Stimulated activated CD8-positive, alpha-beta memory T cell treated with anti-CD3 and anti-CD28 coated beads, Interleukin-4, amount 100 ng/mL, for 4 hours (primary cell): Measurements from ENCODE around the gene UPF2.
A peak's percentile ranks its signal among the peaks of the same experiment; 100 is the strongest.

Experiments
- DNase-seq, 2 donors: peaks; one replicate each; pipeline ENCODE4 v3.0.0-alpha.2; 2020; ENCODE audit warnings: low read depth in 2 of 2, low spot score in 1 of 2

Gene UPF2

GRCh38 chr10:11885437-11886137 is 157.0 kb downstream of the UPF2 start:
- DNase-seq: no peak

GRCh38 chr10:11884706-11885423 is 157.7 kb downstream of the UPF2 start:
- no peak for DNase-seq

DNA sequence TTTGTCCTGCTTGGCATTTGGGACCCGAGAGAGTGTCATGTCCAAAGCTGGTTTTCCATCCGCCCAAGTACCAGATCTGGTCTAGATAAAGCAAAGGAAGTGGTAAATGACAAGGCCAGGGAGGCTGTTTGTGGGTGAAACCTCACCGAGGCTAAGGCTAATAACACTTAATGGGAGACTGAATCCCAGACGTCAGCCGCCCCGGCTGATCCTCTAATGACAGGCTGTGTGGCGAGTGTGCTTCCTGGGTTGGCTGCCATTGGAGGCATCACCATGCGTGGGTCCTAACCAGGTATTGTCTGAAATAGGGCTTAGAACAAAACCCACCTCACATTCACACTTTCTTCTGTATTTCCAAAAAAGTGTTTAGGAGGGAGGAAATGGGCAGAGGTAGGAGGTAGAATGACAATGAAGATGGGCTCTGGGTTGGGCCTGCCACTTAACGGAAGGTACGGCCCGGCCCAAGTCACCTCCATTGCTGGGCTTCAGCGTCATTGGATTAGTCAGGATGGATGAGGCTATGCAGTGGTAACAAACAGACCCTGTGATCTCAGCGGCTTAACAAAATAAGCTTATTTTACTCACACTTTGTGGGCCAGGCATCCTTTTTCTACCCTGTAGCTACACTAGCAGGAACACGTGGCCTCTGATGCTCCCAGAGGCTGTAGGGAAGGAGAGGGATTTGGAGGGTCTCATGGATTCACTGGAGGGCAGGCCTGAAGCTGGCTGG is 159.8 kb downstream of the UPF2 start:
- no peak for DNase-seq

- no peak for DNase-seq
These were observed 160.9 kb downstream of the UPF2 start for GRCh38 chr10:11881477-11882417.

GRCh38 chr10:11881030-11881476 is 161.6 kb downstream of the UPF2 start:
- no peak for DNase-seq

DNA sequence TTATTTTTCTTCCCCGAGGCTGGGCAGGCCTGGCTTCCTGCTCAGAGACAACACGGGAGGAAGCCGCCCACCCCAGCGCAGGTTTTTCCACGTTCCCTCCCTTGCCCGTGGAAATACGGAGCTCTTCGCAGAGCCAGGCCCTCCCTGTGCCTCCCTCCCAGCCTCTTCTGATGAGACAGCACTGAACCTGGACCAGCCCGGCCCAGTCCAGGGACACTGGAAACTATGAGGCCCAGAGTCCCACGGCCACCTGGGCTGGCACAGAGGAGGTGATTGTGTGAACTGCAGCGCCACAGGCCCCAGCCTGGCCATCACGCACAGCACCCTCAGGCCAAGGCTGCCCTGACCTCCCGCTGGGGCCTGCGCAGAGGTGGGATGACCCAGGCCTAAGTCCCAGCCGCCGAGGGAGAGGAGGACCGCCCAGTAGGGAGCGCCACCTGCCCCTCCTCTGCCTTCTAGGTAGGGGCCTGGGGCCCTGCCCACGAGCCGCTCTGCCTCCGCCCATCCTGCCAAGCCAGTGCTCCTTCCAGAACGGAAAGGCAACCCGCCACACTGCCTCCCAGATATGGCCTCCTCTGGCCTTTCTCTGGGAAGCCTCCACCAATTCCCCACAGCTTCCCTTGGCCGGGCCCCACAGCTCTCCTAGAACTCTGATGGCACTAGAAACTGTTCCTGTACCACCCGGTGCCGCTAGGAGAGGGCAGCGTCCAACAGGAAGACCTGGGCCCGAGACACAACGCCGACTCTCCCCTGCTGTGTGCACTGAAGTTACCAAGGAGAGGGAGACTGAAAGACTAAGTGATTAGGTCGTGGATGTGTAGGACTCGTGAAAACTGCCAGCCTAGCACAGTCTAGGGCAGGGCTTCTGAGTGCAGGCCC is 162.2 kb downstream of the UPF2 start:
- DNase-seq: no peak

- no peak for DNase-seq
These were observed 163.1 kb downstream of the UPF2 start for GRCh38 chr10:11879387-11880094.

- no peak for DNase-seq
These were observed 163.8 kb downstream of the UPF2 start for GRCh38 chr10:11878776-11879175.

DNA sequence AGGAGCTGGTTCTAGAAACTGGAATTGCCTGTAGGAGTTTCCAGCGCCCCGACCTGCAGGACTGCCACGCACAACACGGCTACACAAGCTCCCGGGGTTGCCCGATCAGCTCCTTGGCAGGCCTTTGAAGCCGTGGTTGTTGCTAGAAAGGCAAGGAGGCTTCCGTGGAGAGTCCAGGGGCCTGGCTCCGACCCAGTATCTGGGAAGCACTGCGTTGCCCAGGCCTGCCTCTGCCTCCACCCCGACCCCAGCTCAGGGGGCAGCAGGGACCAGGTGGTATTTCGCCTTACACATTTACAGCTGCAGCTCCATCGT is 165.1 kb downstream of the UPF2 start:
- DNase-seq: no peak

GRCh38 chr10:11876805-11877590 is 165.6 kb downstream of the UPF2 start:
- DNase-seq: no peak

DNA sequence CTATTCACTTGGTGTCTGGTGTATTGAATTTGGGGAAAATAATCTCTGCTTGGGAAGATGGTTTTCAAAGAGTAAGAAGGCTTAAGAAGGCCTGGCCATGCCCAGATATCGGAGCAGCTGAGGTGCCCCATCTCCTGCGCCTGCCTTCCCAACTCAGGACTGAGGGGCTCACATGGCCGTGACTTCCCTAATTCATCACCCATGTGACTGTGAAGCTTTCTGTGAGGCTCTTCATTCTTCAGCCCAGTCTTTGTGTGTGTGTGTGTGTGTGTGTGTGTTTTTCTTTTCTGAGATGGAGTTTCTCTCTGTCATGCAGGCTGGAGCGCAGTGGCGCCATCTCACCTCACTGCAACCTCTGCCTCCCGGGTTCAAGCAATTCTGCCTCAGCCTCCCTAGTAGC is 166.3 kb downstream of the UPF2 start:
- DNase-seq: no peak

- DNase-seq: no peak
These were observed 166.9 kb downstream of the UPF2 start for GRCh38 chr10:11875494-11876281.

GRCh38 chr10:11874568-11875493 is 167.8 kb downstream of the UPF2 start:
- DNase-seq: peak; percentile 29 to 48

DNA sequence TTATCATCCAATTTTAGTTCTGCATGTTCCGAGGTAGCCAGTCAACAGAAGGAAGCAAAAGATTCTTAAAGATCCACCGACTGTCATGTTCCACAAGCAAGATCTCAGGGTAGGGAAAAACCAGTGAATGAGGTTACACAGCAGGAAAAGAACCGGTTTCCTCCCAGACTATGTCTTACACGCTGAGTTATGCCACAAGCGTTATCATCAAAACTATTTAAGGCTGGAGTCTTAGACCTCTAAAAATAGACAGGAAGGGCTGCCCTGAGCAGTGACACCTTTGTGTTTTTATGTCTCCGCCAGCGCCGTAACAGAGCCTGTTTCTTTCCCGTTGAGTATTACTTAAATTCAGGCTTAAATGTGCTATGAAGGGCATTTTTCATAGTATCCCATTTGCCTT is 171.1 kb downstream of the UPF2 start:
- no peak for DNase-seq

GRCh38 chr10:11870900-11871400 is 171.7 kb downstream of the UPF2 start:
- no peak for DNase-seq

DNA sequence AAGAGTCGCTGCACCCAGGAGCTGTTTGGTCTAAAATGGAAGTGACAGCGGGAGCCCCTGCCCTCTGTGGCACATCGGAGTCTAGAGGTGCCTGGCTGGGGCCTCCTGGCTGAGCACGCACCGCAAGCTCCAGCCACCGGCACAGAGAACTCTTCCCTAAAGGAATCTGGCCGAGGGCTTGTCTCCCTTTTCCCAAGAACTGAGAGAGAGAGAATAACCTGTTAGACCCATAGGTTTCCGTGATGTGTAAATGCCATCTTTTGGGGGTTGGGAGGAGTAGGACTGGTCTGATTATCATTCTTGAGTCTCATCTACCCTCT is 172.2 kb downstream of the UPF2 start:
- no peak for DNase-seq
